Measurements from ENCODE around the gene CTDP1.

CTDP1 gene

GRCh38 chr18:79699653-79700052, 20.1 kb downstream of the CTDP1 start:
- WGBS, 2 experiments, result 96 to 97% methylated on average over 8 of the region's 8 CpGs

DNA sequence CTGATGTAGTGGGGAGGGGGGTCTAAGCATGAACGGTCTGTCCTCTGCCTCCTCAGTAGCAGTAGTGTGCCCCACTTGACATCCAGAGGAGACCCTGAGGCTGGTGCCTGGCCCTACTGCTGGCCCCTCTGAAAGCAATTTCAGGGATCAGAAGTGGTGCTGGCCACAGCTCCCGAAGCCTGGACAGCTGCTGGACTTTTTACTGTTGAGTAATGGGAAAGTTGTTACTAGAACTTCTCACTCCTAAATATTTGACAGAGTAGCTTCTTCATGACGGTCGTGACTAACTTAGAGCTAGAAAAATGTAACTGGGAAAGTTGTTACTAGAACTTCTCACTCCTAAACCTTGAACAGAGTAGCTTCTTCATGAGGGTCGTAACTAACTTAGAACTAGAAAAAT, 23.3 kb downstream of the CTDP1 start:
- 85 to 98% methylated on average over 4 to 5 of the region's 5 CpGs for WGBS, 2 experiments
- H3K9me3 ChIP-seq (ENCODE audit: control insufficient read depth, low read length), result no peaks in the 10 kb centered on the region
- H3K36me3 ChIP-seq (ENCODE audit: control insufficient read depth, insufficient read depth, low read length), result peaks cover 9% of the 10 kb centered on the region
- no peaks in the 10 kb centered on the region for H3K27me3 ChIP-seq (ENCODE audit: control insufficient read depth, insufficient read depth, low read length, poor library complexity, severe bottlenecking)
- H3K4me1 ChIP-seq (ENCODE audit: control insufficient read depth, insufficient read depth, low read length), result no peaks in the 10 kb centered on the region
- H3K27ac ChIP-seq (ENCODE audit: insufficient read depth, low read depth, low read length, poor library complexity, severe bottlenecking), result no peak overlapping the region
- no peak overlapping the region for H3K4me3 ChIP-seq (ENCODE audit: insufficient read depth, low read depth, low read length)

More at GRCh38 chr18:79699653-79700052, 20.1 kb downstream of the CTDP1 start:
- H3K4me3 ChIP-seq (ENCODE audit: insufficient read depth, low read depth, low read length), result no peak overlapping the region
- H3K4me1 ChIP-seq (ENCODE audit: control insufficient read depth, insufficient read depth, low read length), result no peaks in the 10 kb centered on the region
- H3K36me3 ChIP-seq (ENCODE audit: control insufficient read depth, insufficient read depth, low read length), result peaks cover 9% of the 10 kb centered on the region
- no peak overlapping the region for H3K27ac ChIP-seq (ENCODE audit: insufficient read depth, low read depth, low read length, poor library complexity, severe bottlenecking)
- no peaks in the 10 kb centered on the region for H3K9me3 ChIP-seq (ENCODE audit: control insufficient read depth, low read length)
- no peaks in the 10 kb centered on the region for H3K27me3 ChIP-seq (ENCODE audit: control insufficient read depth, insufficient read depth, low read length, poor library complexity, severe bottlenecking)

- Histone ChIP-seq H3K27ac (ENCODE audit: insufficient read depth, low read depth, low read length, poor library complexity, severe bottlenecking) (no peak overlapping the region), H3K4me1 (ENCODE audit: control insufficient read depth, insufficient read depth, low read length) (no peaks in the 10 kb centered on the region), H3K27me3 (ENCODE audit: control insufficient read depth, insufficient read depth, low read length, poor library complexity, severe bottlenecking) (no peaks in the 10 kb centered on the region), H3K4me3 (ENCODE audit: insufficient read depth, low read depth, low read length) (no peak overlapping the region), H3K36me3 (ENCODE audit: control insufficient read depth, insufficient read depth, low read length) (peaks cover 9% of the 10 kb centered on the region), H3K9me3 (ENCODE audit: control insufficient read depth, low read length) (no peaks in the 10 kb centered on the region)
- WGBS, 2 experiments, result 96% methylated on average over 24 of the region's 24 CpGs
Observed at GRCh38 chr18:79704631-79705030, 25.0 kb downstream of the CTDP1 start.

DNA sequence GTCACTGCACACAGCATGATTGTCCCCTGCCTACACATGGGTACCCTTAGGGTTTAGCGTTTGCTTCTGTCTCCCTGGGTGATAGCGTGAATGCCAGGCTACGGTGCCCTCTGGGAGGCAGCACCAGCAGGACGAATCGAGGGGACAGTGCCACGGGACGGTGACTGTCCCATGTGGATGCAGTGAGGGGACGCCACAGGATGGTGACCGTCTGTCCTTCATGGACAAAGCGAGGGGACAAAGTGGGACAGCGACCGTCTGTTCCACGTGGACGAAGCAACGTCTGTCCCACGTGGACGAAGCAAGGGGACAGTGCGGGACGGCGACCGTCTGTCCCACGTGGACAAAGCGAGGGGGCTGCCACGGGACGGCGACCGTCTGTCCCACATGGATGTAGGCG, 25.7 kb downstream of the CTDP1 start:
- H3K4me3 ChIP-seq (ENCODE audit: insufficient read depth, low read depth, low read length), result no peak overlapping the region
- H3K36me3 ChIP-seq (ENCODE audit: control insufficient read depth, insufficient read depth, low read length), result peaks cover 11% of the 10 kb centered on the region
- 96 to 97% methylated on average over 28 of the region's 28 CpGs for WGBS, 2 experiments
- H3K27me3 ChIP-seq (ENCODE audit: control insufficient read depth, insufficient read depth, low read length, poor library complexity, severe bottlenecking), result no peaks in the 10 kb centered on the region
- H3K9me3 ChIP-seq (ENCODE audit: control insufficient read depth, low read length), result no peaks in the 10 kb centered on the region
- H3K4me1 ChIP-seq (ENCODE audit: control insufficient read depth, insufficient read depth, low read length), result no peaks in the 10 kb centered on the region
- no peak overlapping the region for H3K27ac ChIP-seq (ENCODE audit: insufficient read depth, low read depth, low read length, poor library complexity, severe bottlenecking)

DNA sequence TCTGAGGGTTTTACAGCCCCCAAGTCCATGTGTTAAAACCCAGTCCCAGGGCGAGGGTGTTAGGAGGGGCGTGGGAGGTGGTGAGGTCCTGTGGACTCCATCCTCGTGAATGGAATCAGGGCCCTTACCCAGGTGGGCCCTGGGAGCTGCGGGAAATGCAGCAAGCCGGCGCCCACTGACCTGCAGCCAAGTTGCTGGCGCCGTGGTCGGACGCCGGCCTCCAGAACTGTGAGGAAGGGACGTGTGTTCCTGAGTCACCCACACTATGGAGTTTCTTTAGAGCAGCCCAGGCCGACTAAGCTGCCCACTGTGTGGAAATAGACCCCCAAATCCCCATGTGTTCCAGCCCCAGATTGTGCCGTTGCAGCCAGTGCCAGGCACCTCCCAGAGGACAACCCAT, 26.4 kb downstream of the CTDP1 start:
- H3K4me3 ChIP-seq (ENCODE audit: insufficient read depth, low read depth, low read length), result no peak overlapping the region
- H3K9me3 ChIP-seq (ENCODE audit: control insufficient read depth, low read length), result no peaks in the 10 kb centered on the region
- H3K27me3 ChIP-seq (ENCODE audit: control insufficient read depth, insufficient read depth, low read length, poor library complexity, severe bottlenecking), result no peaks in the 10 kb centered on the region
- no peaks in the 10 kb centered on the region for H3K4me1 ChIP-seq (ENCODE audit: control insufficient read depth, insufficient read depth, low read length)
- H3K27ac ChIP-seq (ENCODE audit: insufficient read depth, low read depth, low read length, poor library complexity, severe bottlenecking), result no peak overlapping the region
- H3K36me3 ChIP-seq (ENCODE audit: control insufficient read depth, insufficient read depth, low read length), result peaks cover 9% of the 10 kb centered on the region
- WGBS, 2 experiments, result 95 to 96% methylated on average over 14 of the region's 14 CpGs

DNA sequence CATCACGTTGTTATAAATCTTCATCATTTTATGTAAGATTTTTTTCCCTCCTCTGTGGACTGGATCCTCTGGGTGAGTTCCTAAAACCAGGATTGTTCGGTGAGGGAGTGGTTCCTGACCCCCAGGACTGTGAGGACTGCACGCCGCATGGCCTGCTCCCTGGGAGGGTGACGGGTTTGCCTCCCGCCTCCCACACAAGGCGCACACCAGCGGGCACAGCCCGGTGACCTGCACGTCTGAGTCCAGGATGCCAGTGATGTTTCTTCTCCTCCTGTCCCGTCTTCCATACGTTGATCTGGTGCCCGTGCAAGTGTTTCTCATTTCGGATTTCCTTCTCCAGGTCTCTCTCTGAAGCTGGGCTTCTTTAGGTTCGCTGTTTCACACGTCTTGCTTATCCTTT, 27.1 kb downstream of the CTDP1 start:
- Histone ChIP-seq H3K27ac (ENCODE audit: insufficient read depth, low read depth, low read length, poor library complexity, severe bottlenecking) (no peak overlapping the region), H3K36me3 (ENCODE audit: control insufficient read depth, insufficient read depth, low read length) (peaks cover 9% of the 10 kb centered on the region), H3K4me1 (ENCODE audit: control insufficient read depth, insufficient read depth, low read length) (no peaks in the 10 kb centered on the region), H3K27me3 (ENCODE audit: control insufficient read depth, insufficient read depth, low read length, poor library complexity, severe bottlenecking) (no peaks in the 10 kb centered on the region), H3K4me3 (ENCODE audit: insufficient read depth, low read depth, low read length) (no peak overlapping the region), H3K9me3 (ENCODE audit: control insufficient read depth, low read length) (no peaks in the 10 kb centered on the region)
- 96% methylated on average over 15 to 16 of the region's 16 CpGs for WGBS, 2 experiments

GRCh38 chr18:79707239-79707638, 27.6 kb downstream of the CTDP1 start:
- H3K4me1 ChIP-seq (ENCODE audit: control insufficient read depth, insufficient read depth, low read length), result no peaks in the 10 kb centered on the region
- no peak overlapping the region for H3K27ac ChIP-seq (ENCODE audit: insufficient read depth, low read depth, low read length, poor library complexity, severe bottlenecking)
- peaks cover 9% of the 10 kb centered on the region for H3K36me3 ChIP-seq (ENCODE audit: control insufficient read depth, insufficient read depth, low read length)
- no peaks in the 10 kb centered on the region for H3K9me3 ChIP-seq (ENCODE audit: control insufficient read depth, low read length)
- no peaks in the 10 kb centered on the region for H3K27me3 ChIP-seq (ENCODE audit: control insufficient read depth, insufficient read depth, low read length, poor library complexity, severe bottlenecking)
- H3K4me3 ChIP-seq (ENCODE audit: insufficient read depth, low read depth, low read length), result no peak overlapping the region
- 95% methylated on average over 19 of the region's 19 CpGs for WGBS, 2 experiments

- Histone ChIP-seq H3K27me3 (ENCODE audit: control insufficient read depth, insufficient read depth, low read length, poor library complexity, severe bottlenecking) (no peaks in the 10 kb centered on the region), H3K4me3 (ENCODE audit: insufficient read depth, low read depth, low read length) (no peak overlapping the region), H3K9me3 (ENCODE audit: control insufficient read depth, low read length) (no peaks in the 10 kb centered on the region), H3K27ac (ENCODE audit: insufficient read depth, low read depth, low read length, poor library complexity, severe bottlenecking) (no peak overlapping the region), H3K36me3 (ENCODE audit: control insufficient read depth, insufficient read depth, low read length) (peaks cover 9% of the 10 kb centered on the region), H3K4me1 (ENCODE audit: control insufficient read depth, insufficient read depth, low read length) (no peaks in the 10 kb centered on the region)
- WGBS, 2 experiments, result 96 to 97% methylated on average over 15 of the region's 15 CpGs
Observed at GRCh38 chr18:79707671-79708070, 28.1 kb downstream of the CTDP1 start.

GRCh38 chr18:79708412-79708811, 28.8 kb downstream of the CTDP1 start:
- Histone ChIP-seq H3K36me3 (ENCODE audit: control insufficient read depth, insufficient read depth, low read length) (peaks cover 9% of the 10 kb centered on the region), H3K9me3 (ENCODE audit: control insufficient read depth, low read length) (no peaks in the 10 kb centered on the region), H3K4me1 (ENCODE audit: control insufficient read depth, insufficient read depth, low read length) (no peaks in the 10 kb centered on the region), H3K4me3 (ENCODE audit: insufficient read depth, low read depth, low read length) (no peak overlapping the region), H3K27ac (ENCODE audit: insufficient read depth, low read depth, low read length, poor library complexity, severe bottlenecking) (no peak overlapping the region), H3K27me3 (ENCODE audit: control insufficient read depth, insufficient read depth, low read length, poor library complexity, severe bottlenecking) (no peaks in the 10 kb centered on the region)
- WGBS, 2 experiments, result 93 to 95% methylated on average over 20 to 21 of the region's 21 CpGs

DNA sequence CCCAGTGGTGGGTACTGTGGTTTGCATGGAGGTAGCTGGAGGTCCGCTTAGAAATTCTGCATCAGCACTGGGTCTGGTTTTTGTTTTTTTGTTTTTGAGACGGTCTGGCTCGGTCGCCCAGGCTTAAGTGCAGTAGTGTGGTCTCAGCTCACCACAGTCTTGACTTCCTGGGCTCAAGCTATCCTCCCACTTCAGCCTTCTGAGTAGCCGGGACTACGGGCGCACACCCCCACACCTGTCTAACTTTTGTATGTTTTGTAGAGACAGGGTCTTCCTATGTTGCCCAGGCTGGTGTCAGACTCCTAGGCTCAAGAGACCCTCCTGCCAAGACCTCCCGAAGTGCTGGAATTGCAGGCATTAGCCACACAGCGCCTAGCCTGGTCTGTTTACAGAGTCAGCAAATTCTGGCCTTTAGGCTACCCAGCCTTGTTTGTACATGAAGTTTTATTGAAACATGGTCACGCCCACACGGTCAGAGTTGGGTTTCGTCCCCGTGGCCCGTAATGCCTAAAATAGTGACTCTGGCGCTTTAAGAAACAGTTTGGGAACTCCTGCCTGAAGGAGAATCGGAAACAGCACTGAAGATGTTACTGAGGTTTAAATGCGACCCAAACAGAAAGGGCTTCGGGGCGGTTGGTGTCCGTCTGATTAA, 32.7 kb downstream of the CTDP1 start:
- WGBS, 2 experiments, result 92 to 96% methylated on average over 20 of the region's 20 CpGs
- no peaks in the 10 kb centered on the region for H3K4me1 ChIP-seq (ENCODE audit: control insufficient read depth, insufficient read depth, low read length)
- peaks cover 8% of the 10 kb centered on the region for H3K36me3 ChIP-seq (ENCODE audit: control insufficient read depth, insufficient read depth, low read length)

DNA sequence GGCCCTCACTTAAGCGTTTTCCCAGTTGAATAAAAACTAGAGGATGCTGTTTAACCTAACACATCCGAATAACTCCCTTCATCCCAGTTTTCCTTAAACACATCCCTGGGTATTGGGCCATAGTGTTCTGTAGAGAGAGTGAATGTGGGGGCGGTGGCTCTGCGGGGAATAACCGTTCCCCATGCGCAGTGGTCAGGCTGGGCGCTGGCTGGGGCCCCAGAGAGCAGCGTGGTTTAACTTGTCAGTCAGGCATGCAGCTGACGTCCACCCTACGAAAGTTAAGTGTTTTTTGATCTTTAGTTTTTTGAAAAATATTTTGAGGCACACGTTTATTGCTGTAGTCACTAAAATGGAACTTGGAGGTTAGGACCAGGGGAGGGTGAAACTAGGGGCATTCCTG, 33.7 kb downstream of the CTDP1 start:
- H3K27me3 ChIP-seq (ENCODE audit: control insufficient read depth, insufficient read depth, low read length, poor library complexity, severe bottlenecking), result no peaks in the 10 kb centered on the region
- H3K9me3 ChIP-seq (ENCODE audit: control insufficient read depth, low read length), result no peaks in the 10 kb centered on the region
- no peak overlapping the region for H3K4me3 ChIP-seq (ENCODE audit: insufficient read depth, low read depth, low read length)
- H3K4me1 ChIP-seq (ENCODE audit: control insufficient read depth, insufficient read depth, low read length), result no peaks in the 10 kb centered on the region
- no peak overlapping the region for H3K27ac ChIP-seq (ENCODE audit: insufficient read depth, low read depth, low read length, poor library complexity, severe bottlenecking)
- 96 to 97% methylated on average over 9 to 11 of the region's 11 CpGs for WGBS, 2 experiments
- H3K36me3 ChIP-seq (ENCODE audit: control insufficient read depth, insufficient read depth, low read length), result peaks cover 16% of the 10 kb centered on the region

More for the DNA sequence above, 32.7 kb downstream of the CTDP1 start:
- Histone ChIP-seq H3K27me3 (ENCODE audit: control insufficient read depth, insufficient read depth, low read length, poor library complexity, severe bottlenecking) (no peaks in the 10 kb centered on the region), H3K27ac (ENCODE audit: insufficient read depth, low read depth, low read length, poor library complexity, severe bottlenecking) (no peak overlapping the region), H3K9me3 (ENCODE audit: control insufficient read depth, low read length) (no peaks in the 10 kb centered on the region), H3K4me3 (ENCODE audit: insufficient read depth, low read depth, low read length) (no peak overlapping the region)
